Activated effector memory CD4-positive, alpha-beta T cell treated with Interleukin-2 at 50 U/mL for 16 hours (primary cell): ENCODE results near the gene STRBP.
"Not testable (repeated sequence)": the region's sequence is repeated elsewhere in the genome, so short reads cannot be mapped to it uniquely, and the experiment has no call there.

Experiments
- DNase-seq: peaks from one replicate; pipeline ENCODE4 v3.0.0-alpha.2; 2020

The STRBP gene

DNA sequence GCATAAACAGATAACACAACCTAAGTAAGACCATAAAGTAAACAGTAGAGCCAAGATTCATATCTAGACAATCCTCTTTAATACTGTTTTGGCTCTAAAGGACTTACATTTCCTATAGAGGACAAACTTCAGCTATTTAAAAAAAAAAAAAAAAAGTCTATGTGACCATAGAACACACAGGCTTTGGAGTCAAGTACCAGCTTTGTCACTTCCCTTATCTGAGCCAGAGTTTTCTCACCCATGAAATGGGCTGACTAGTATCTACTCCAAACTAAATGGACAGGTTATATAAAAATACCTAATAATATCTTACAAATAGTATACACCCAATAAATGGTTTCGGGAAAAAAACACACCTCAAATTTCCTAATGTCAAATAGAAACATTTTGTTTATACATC, 81.3 kb downstream of the STRBP start:
- DNase-seq = no peak

GRCh38 chr9:123186029-123186428, 82.4 kb downstream of the STRBP start:
- DNase-seq = not testable (repeated sequence)

DNA sequence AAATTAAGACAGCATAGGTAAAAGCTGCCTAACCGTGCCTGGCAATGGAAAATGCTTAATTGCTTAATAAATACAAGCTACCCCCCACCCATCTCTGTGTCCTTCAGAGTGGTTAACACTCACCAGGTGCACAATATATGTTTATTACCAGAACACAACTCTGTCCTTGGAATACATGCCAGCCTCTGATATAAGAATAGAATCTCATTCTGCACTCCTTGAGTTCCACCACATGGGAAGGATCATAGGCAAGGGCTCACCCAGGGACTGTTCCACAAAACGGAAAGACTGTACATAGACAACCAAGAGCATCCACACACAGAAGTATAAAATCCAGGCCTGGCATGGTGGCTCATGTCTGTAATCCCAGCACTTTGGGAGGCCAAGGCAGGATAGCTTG, 91.4 kb downstream of the STRBP start:
- DNase-seq = no peak

GRCh38 chr9:123175854-123176629, 92.3 kb downstream of the STRBP start:
- DNase-seq = no peak

DNA sequence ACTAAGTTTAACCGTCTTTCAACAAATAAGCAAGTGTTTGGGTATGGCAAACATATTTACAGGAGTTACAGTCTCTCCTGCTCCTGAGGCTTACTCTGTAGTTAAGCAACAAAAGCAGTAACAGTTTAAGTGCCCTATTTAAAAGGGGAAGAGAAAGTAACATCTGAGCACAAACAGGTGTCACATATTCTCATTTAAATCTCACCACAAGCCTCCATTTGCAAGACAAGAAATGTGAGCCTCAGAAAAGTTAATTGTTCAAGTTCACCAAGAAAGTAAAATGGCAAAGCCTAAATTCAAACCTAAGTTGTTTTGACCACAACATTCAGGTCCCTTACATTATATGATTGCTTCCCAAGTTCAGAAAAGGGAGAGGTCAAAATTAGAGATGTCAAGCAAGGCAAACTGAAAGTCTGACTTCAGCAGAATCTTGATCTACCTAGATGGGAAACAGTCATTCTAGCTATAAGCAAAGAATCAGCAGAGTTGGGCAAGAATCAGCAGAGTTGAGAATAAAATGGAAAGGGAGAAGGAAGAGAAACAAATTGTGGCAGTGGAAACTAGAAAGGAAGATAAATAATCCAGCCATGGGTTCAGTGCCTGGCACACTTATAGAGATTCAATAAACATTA, 93.4 kb downstream of the STRBP start:
- no peak for DNase-seq

DNA sequence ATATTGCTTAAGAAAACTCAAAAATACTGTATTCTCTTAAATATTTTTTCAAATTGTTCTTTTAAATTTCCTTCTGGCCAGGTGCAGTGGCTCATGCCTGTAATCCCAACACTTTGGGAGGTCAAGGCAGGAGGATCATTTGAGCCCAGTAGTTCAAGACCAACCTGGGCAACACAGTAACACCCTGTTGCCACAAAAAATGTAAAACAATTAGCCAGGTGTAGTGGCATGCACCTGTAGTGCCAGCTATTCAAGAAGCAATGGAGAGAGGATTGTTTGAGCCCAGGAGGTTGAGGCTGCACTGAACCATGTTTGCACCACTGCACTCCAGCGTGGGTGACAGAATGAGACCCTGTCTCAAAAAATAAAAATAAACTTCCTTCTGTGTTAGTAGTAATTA, 94.3 kb downstream of the STRBP start:
- DNase-seq = no peak

GRCh38 chr9:123169926-123170325, 98.5 kb downstream of the STRBP start:
- no peak for DNase-seq

DNA sequence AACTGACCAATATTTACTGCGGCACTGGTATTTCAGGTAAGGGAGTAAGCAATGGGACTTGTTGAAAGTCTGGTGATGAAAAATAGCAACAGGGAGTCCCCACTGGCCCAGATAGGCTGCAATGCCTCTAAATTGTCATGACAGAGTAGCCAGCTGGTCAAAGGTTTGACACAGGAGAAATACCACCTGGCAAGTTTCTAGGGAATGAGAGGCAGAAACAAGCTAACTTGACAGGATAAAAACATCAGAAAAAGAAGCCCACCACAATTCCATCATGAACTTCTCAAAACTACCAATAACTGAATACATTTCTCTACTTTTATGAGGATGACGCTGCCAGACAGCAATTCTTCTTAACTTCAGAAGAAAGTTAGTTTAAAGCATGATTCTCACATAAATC, 99.8 kb downstream of the STRBP start:
- no peak for DNase-seq

DNA sequence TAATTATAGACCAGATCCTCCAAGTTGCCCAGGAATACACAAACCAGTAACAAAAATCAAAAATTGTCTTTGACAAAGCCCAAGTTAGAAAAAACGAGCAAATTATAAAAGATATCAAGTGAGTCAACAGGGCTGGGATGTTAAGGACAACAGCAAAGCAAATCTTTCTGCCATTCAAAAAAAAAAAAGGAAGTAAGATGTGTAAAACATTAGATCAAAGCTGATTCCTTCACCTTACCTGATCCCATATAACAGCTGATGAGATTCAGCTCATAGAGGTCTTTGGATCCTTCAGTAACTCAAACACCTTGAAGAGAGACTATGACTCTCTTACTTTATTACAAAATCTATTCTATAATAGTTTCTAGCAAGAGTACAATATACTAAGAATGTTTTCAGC, 100.9 kb downstream of the STRBP start:
- no peak for DNase-seq

DNA sequence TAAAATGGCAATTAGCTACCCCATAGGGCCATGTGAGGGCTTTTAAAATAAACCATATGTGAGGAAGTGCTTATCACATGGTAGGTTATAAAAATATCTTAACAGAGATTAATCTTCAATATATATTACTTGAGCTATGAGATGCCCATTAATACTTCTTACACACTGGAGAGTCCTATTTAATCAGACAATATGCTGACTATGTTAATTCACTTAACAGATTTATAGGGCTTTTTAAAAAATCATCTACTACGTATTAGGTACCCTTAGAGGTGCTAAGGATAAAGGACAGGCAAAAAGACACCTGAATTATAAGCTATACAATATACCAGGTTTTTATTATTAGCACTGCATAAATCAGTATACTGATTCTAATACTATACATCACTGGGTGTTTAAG, 102.6 kb downstream of the STRBP start:
- no peak for DNase-seq

- DNase-seq = no peak
Measured at GRCh38 chr9:123164285-123164684, 104.1 kb downstream of the STRBP start.

DNA sequence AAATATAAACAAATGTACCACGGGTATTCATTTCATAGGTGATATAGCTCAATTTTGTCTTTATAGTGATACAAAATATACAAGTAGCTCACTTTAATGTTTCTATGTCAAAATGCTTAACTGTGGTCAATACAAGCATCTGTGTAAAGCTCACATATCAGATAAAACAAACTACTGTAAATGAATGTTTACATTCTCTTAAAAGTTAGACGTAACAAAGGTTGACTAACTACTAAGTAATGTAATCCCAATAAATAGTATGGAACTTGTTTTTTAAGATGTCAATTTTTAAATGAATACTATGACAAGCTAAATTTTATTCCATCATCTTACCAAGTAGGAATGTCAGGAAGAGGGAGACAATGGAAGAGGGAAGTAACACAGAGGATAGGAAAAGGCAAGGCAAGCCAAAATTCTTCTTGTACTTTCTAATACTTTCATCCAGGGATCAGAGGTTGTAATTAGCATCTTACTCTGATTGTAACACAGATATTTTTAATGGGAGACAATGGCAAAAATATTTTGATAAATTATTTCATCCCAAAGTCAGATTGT, 105.5 kb downstream of the STRBP start:
- DNase-seq = no peak

DNA sequence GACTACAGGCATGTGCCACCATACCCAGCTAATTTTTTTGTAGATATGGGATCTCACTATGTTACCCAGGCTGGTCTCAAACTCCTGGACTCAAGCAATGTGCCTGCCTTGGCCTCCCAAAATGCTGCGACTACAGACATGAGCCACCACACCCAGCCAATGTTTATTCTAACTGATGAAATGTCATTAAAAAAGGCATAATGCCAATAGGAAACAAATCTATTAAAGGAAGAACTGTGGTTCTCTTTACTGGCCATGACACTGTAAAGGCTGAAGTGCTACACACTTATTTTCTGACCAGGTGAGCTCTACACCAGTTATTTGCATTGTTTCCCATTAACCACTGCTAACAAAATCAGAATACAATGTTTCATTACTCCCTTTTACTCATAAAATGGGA, 106.0 kb downstream of the STRBP start:
- DNase-seq = no peak

DNA sequence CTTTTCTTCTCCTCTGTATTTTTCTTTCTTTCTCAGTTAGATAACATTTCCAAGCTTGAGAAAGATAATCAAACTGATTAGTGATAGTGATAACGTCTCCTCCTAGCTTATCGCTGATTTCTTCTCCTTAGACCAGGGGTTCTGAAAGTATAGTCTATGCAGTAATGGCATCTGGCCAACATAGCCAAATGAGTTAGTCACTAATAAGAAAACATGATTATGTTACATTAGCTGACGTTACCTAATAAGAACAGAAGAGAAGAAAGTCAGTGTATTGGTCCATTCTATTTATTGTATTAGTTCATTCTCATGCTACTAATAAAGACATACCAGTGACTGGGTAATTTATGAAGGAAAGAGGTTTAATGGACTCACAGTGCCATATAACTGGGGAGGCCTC, 111.2 kb downstream of the STRBP start:
- no peak for DNase-seq

DNA sequence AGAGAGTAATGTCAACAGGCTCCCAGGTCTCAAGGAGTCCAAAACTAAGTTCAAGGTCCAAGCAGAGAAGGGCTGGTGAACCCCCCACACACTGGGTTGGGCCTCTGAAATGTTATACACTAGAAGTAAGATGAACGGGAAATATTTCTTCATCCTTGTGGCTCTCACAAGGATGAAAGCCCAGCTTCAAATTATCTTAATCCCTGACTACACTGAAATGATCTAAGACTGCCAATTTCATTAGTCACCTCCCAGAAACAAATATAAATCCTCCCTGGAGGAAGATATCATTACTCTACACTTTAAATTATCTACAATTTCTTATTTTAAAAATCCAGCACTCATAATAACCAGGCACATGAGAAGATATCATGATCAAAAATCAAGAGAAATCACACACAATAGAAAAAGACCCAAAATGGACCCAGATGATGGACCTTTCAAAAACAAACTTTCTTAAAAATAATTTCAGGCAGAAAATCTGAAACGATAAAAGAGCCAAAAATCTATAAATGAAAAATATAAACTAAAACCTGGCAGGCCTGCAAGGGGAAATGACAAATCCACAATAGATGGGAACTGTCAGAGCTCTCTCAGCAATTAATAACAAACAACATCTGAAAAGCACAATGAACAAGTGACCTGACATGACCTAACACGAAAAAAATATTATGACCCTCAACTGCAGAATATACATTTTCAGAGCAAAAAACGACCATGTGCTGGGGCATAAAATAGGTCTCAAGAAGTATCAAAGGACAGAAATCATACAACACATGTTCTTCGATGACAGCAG, 117.5 kb downstream of the STRBP start:
- no peak for DNase-seq

- DNase-seq = no peak
Measured at GRCh38 chr9:123149067-123149466, 119.3 kb downstream of the STRBP start.

GRCh38 chr9:123138163-123138562, 130.2 kb downstream of the STRBP start:
- no peak for DNase-seq

DNA sequence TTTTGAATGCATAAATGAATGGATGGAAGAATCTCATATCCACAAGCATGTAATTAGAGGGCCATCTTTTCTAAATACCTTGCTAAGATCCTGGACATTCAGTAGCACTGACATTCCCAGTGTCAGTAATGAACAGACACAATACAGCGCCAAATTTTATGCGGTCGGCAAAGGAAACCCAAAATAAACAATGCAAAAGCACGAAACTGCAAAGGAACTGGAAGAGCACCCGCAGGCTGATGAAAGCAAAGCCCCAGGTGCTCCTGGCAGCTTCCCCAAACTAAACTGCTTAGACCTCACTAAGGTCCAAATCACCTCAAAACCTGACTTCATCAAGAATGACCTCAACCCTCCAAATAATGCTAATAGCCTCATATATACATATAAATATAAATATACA, 133.0 kb downstream of the STRBP start:
- DNase-seq = no peak

GRCh38 chr9:123132696-123133095, 135.7 kb downstream of the STRBP start:
- no peak for DNase-seq

DNA sequence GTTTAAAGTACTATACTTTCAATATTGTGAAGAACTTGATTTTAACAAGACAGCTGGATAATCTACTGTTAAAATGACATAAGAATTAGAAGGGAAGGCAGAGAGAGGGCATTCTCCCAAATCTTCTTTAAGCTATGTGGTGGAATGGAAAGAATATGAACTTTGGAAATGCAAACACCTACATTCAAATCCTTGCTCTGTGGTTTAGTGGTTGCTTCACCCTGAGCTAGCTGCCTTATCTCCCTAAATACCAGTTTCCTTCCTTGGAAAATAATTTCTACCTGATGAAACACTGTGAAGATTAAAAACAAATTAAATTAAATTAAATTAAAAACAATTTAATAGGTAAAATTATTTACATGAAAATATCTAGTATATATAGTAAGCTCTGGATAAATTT, 136.4 kb downstream of the STRBP start:
- no peak for DNase-seq

GRCh38 chr9:123131258-123131657, 137.1 kb downstream of the STRBP start:
- DNase-seq = no peak

DNA sequence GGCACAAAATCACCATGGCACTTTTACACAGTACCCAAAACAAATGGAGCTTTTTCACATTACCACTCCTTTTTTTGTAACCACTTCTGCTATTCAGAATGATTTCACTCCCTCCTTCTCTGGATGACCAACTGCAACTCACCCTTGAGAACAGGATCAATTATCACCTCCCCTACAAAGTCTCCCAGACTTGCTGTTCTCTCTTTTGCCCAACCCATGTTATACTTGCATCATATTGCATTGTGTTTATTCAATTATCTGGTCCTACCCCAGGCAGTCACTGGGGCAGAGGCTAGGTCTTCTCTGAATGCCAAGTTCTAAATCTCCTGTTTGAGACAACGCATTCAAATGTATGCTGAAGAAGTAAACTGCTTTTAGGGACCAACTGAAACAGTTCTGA, 139.0 kb downstream of the STRBP start:
- DNase-seq = no peak

GRCh38 chr9:123128591-123128990, 139.8 kb downstream of the STRBP start:
- no peak for DNase-seq
